HG02678 (cell line): ENCODE measurements around the gene SSC5D.
"Not testable (repeated sequence)": the region's sequence is repeated elsewhere in the genome, so short reads cannot be mapped to it uniquely, and the experiment has no call there.

ENCODE experiments used
- ATAC-seq: cut with Tn5 transposase; IDR thresholded peaks from one replicate; pipeline ENCODE4 v1.9.1; 2021; ENCODE audit warnings: mild to moderate bottlenecking, moderate library complexity; ENCODE audit not compliant: unreplicated experiment

Gene SSC5D

DNA sequence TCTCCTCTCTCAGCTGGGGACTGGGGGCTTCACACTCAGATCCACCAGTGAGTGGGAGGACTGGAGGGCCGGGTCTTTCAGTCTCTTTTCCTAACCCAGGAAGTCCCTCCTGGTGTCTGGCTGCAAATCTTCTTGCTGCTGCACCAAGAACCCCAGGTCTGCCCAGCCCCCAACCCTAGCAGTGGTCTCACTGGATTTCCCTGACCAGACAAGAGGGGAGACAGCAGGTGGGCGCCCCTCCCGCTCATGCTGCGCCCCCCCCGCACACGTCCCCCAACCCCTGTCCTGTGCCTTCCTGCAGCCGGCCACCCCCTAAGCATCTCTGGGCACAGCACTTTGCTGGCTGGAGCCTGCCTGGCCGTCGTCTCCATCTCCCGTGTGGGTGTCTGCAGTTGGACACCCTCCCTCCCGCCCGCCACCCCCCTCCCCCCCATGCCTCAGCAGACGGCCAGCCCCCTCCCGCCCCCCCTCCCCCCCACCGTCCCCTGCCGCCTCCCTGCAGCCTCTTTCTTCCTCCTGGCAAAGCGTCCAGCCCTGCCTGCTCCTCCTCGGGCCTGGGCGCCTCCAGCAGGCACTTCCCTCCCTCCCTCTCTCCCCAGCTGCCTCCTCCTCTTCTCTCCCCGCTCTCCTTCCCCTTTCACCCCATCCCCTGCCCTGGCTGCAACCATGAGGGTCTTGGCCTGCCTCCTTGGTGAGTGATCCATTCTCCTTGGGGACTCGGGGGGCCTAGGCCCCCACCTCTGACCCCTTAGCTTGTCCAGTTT lies at the start of gene SSC5D:
TSS of gene SSC5D (plus strand) at position 513 of the 764 bp plus-strand sequence. CDS start at position 667, 154 bp downstream.
- no peak for ATAC-seq

DNA sequence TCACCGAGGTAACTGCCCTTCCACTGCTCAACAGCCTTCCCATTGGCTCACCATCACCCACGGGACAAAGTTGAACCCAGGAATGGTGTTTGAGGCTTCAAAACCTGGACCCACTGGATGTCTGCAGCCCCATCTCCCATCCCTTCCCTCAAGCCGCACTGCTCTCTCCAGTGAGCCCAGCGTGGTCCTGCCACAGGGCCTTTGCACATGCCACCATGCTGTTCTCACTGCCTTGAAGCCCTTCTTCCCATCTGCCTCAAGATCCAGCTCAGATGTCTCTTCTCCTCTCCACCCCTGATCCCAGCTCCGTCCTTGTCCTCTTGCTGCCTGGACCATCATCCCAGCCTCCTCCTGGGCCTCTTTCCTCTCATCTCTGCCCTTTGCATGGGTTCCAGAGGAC lies 49.2 kb upstream of the SSC5D start:
- ATAC-seq: no peak

DNA sequence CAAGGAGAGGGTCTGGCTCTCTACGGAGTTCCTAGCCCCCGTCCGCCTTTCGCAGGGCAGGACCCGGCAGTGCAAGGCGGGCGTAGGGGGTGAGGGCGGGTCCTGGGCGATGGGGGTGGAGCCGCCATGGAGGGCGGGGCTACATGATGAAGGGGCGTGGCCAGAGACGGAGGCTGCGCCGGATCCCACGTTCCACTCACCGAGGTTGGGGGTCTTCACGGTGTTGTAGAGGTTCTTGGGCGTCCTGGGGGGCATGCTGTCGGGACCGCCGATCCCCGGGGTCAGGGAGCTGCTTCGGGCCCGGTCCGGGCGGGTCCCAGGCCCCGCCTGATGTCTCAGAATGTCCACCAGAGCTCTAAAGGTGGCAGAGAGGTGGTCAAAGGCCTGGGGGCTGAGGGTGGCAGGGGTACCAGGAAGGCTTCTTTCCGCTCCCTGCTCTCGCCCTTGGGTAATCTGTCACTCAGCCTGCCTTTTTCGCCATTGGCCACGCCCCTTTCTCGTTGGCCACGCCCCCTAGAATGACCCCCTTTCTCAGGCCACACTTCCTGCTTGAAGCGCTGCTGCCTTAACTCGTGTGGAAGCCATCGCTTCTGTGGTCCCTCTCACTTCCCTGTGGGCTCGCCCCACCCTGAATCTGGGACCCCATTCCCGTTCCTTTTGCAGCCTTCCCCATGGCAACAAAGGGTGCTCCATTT lies 47.7 kb upstream of the SSC5D start:
- ATAC-seq: no peak

DNA sequence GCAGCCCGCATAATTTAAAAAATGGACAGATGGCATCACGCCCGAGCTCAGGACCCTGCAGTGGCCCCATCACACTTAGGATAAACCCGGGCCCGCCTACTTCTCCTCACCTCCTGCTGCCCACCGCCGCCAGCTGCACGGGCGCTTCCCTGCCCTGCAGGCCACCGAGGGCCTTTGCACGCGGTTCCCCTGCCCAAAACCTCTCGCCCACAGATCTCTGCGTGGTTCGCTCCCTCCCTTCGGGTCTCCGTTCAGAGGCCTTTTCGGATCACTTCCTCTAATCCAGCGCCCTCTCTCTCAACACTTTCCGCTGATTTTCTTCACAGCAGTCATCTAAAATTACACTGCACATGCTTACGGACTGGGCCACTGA lies 46.9 kb upstream of the SSC5D start:
- ATAC-seq: no peak

DNA sequence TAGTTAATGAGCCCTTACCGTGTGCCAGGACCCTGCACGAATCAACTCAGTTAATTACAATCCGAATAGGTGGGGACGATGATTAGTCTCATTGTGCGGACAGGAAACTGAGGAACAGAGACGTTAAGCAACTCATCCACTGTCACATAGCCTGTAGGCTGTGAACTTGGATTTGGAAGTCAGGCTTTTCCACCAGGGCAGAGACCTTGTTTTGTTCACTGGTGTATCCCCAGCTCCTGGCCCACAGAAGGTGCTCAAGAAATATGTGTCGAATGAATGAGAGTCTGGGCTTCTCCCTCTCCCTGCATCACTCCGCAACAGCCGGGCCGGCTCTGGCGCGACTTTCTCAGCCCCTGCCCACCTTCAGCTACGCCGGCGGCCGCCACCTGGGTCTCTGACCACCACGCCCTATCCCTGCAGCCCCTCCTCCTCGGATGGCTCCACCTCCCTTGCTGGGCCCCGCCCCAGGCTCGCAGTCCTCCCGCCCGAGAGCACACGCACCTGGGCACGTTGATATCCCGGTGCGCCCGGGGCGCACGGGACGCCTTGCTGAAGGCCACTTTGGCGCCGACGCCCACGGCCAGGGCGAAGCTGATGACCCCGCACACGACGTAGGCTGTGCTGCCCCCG lies 46.4 kb upstream of the SSC5D start:
- no peak for ATAC-seq

DNA sequence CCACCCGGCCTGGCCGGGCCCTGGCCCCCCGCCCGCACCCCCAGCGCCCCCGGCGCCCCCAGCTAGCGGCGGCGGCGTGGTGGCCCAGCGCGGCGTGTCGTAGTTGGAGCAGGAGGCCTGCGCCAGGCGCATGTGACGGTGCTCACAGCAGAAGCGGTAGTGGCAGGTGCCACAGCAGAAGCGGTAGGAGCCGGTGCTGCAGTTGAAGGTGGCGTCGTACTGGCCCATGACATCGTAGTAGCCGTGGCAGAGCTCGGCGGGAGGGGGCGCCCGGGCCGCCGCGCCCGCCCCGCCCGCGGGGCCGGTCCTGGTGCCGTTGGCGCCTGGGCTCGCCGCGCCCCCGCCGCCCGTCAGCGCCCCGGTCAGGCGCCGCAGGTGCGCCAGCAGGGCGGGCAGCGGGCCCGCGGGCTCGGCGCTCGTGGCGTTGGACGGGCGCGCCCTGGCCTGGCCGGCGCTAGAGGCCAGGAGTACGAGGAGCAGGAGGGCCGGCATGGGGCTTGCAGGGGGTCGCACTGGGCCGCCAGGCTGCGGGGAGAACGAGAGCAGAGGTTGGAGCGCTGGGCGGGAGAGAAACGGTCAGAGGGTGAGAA lies 45.8 kb upstream of the SSC5D start:
- no peak for ATAC-seq

DNA sequence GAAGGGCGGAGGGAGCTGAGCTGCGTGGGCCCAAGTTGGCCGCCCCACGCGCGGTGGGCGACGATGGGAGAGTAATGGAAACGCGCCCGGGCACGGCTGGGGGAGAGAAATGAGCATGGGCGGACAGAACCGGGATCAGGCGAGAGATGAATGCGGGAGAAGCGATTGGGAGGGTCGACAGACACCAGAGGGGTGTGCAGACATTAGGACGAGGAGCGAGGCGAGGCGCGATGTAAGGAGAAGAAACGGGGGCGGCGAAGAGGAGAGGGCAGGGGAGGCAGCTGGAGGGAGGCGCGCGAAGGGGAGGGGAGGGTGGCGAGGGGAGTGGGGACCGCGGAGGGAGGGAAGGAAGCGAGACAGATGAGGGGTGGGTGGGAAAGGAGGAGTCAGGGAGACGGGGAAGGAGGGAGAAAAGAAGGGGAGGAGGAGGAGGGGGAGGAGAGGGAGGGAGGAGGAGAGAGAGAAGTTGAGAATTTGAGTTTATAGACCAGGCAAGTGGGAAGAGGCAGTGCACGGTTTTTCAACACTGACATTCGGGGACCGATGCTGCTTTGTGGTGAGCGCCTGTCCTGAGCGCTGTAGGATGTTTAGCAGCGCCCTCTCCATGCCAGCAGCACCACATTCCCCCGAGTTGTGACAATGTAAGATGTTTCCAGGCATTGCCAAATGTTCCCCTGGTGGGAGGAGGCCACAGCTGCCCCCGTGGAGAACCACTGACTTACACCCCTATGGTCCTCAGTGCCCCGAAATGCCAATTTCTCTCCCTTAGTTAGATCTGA lies 45.0 kb upstream of the SSC5D start, which contains the start of gene SHISA7:
TSS of gene SHISA7 (minus strand) at position 256 of the 779 bp plus-strand sequence. CDS start 437 bp downstream, outside the sequence.
- ATAC-seq: no peak

DNA sequence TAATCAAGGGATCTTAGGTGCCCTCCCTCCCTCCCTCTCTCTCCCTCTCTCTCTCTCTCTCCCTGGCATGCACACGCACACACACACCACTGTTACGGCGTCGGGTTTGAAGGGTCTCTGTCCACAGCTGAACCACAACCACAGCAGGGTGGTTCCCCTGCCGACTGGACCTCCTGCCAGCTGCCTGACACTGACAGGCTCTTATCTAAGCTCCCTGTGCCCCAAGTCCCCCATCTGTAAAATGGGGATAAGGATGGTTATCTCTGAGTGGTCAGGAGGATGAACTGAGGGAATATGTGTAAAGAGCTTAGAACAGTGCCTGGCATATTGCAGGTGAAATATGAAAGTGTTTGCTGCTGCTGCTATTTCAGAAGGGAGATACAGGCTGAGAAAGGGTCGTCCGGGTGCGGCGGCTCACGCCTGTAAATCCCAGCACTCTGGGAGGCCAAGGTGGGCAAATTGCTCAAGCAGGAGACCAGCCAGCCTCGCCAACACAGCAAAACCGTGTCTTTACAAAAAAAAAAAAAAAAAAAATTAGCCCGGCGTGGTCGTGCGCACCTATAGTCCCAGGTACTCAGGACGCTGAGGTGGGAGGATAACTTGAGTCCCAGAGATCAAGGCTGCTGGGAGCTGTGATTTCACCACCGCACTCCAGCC lies 44.3 kb upstream of the SSC5D start:
- no peak for ATAC-seq

DNA sequence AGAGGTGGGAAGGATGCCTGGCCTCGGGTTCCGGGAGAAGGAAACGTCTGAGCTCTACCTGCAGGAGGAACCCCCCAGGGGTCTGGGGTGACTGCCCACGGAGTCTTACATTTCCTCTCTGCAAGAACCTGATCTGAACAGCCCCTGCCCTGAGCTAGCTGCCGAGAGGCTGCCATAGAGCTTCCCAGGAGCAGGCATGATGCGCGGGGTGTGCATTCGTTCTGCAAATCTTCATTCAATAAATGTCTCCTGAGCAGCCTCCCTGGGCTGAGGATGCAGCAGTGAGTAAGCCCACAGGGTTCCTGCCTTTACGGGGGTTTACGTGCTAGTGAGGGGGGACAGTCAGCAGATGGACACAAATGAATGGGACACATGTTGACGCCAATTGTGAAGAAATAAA lies 43.6 kb upstream of the SSC5D start:
- ATAC-seq: no peak

DNA sequence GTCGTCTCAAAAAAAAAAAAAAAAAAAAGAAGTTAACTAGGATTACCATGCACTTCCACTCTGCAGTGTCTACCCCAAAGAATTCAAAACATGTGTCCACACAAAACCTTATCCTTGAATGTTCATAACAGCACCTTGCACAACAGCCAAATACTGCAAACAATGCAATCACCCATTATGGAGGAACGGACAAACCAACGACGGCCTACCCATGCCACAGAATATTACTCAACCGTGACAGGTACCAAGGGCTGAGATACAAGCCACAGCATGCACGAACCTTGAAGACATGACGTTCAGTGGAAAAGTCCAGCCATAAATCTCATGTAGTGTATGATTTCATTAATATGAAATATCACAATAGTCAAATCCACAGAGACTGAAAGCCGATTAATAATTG lies 42.2 kb upstream of the SSC5D start:
- no peak for ATAC-seq

DNA sequence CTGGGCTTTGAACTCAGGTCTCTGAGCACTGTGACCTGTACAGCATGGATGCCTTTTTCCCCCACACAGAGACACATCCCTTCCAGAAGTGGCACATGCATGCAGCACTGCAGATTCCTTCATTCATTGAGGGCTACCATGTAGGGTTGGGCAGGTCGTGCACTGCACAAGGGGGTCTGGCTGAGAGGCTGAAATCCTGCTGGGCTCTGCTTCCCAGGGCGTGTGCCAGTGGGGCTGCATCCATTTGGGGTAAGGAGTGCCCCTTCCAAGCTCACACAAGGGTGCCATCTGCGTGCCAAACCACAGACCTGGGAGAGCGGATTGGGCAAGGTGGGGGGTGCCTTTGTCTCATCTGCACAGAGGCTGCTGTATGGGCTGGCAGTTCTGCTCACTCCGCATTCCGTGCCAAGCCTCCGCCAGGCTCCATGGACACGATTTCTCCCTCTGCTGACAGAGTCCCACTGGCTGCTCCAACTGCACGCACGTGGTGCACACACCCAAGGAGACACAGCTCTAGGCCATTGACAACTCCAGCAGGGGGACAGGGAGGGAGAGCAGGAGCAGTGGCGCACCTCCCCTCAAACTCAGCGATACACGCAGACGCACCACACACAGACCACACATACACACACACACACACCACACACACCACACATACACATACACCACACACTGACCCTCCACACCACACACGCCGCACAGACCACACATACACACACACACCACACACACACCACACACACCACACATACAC lies 40.6 kb upstream of the SSC5D start:
- no peak for ATAC-seq

DNA sequence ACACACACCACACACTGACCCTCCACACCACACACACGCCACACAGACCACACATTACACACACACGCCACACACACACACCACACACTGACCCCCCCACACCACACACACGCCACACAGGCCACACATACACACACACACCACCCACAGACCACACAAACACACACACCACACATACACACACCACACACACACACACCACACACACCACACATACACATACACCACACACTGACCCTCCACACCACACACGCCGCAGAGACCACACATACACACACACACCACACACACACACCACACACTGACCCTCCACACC lies 40.1 kb upstream of the SSC5D start:
- not testable (repeated sequence) for ATAC-seq

DNA sequence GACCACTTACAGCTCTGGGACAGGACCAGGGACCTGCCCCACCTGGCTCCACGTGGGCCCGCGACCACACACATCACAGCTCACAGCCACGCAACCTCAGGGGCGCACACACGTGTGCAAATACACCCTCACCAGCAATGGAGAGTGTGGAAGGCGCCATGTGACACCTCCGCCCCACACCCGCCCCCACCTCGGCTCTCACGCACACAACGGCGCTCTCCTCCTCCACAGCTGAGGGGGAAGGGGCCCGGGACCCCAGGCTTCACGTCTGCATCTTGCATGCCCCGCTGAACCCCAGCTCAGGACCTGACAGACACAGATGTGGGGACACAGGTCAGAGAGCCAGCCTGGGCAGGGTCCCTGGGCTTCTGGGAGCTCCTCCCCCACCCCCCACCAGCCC lies 38.8 kb upstream of the SSC5D start:
- ATAC-seq: no peak

DNA sequence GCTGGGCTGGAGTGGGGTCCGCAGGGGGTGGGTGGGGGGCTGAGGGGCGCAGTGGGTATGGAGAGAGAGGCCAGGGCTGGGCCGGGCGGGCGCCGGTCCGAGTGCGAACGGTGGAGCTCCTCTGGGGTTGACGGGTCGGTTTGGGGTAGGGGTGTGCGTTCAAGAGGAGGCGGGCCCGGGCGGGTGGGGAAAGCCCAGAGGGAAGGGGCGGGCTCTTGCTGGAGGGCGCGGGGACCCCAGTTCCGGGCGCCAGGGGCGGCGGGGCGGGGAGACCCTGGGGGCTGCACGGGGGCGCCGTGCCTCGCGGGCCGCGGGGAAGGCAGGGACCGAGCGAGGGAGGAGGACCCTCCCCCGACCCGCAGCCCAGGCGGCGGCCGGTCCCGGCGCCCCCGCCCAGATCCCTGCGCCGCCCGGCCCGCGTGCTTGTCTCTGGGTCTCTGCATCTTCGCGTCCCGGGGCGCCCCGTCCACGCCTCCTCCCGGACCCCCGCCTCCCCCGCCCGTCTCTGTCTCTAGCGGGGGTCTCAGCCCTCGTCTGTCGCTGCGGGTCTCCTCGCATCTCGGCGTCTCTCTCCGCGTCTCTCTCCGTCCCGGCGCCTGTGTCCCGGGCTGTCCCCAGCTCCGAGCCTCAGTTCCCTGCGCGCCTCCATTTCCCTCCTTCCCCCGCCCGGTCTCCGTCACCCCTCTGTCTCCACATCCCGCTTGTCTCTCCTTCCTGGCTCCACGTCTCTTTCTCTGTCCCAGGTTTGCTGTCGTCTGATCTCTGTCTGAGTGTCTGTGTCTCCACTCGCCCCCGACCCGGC lies 36.9 kb upstream of the SSC5D start:
- no peak for ATAC-seq

DNA sequence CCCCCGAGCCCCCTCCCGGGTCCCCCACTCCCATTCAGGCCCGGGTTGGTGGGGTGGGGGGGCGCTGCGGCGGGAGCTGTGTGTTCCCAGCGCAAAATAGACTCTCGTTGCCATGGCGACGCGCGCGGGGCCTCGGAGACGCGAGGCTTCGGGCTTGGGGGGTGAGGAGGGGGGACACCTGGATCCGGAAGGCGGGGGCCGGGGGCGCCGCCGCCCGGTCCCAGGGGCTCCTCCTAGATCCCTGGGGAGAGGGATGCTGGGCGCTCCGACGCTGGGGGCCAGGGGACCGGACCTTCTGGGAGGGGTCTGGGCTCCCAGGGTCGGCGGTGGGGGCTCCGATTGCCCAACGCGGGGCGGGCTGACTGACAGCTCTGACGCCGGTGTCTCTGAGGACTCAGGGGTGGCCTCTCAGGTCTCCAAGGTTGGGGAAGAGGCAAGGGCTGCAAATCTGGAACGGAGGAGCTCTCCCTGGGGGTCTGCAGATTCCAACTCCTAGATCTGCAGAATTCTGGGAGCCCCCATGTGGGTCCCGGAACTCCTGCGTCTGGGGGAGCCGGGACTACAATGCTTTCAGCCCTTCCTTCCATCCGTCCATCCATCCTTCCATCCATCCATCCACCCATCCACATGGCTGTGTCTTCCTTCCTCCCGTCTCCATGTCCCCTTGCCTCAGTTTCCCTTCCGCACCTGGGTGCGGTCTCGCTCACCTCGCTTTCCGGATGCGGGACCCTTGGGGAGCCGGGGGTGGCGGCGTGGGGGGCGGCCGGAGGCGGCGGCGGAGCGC lies 36.1 kb upstream of the SSC5D start:
- ATAC-seq: no peak

DNA sequence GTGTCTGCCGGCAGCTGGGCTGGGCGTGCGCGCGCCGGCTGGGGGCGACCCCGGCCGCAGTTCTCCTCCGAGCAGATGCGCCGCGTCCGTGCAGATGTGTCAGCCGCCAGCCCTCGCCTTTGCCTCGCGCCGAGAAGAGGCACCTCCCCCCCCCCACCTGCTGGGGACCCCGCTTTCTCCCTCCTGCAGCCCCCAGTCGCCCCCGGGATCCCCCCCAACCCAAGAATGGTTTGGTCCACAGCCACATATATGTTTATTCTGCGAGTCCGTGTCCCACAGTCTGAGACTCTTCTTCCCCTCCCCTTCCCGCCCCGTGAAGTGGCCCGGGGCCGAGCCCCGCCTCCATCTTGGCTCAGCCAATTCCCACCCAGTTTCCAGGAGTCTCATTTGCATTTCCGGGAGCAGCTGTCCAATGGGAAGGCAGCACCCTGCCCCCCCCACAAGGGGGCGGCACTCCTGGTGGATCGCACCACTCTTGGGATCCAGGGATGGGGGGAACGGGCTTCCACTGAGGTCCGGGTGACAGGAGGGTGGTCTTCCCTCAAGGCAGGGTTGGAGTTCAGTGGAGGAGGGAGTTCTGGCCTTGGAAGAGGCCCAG lies 35.4 kb upstream of the SSC5D start:
- no peak for ATAC-seq

DNA sequence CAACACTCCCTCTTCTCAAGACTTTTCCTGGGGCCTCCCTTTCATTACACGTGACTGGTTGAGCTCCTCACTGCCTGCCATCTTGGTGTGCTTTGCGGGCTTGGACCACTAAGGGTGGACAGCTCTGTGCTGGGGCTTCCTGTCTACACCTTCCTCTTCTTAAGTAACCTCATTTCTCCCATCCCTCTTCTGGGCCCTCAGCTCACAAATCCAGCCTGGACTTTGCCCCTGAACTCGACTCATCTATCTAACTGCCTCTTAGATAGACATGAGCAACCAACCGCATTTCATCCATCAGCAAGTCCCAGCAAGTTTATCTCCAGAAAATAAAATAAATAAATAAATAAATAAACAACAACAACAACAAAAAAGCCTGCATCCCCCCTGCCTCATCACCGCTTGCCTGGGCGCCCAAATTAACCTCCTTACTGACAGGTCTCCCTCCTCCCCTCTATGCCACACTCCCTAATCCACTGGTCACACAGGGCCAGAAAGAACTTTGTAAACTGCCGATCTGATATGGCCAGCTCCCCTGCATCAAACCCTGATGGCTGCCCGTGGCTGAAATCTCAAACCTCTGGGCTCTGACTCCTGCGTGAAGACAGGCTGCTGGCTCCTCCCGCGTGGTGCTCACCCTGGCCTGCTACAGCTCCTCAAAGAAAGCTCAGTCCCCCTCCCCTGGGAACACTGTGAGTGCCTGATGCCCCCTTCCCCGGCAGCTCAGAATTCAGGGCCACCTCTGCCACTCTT lies 34.5 kb upstream of the SSC5D start:
- ATAC-seq: no peak
